Uterus (tissue), 4 donors: Measurements from ENCODE around the gene FIBP. TPM values are rescaled to one million over a fixed set of nuclear protein-coding genes. Genes with fewer than 3 reads are reported as not detected.

Experiments used
- DNase-seq, 2 donors: peaks; one replicate each; pipeline ENCODE4 v3.0.0-alpha.2; 2019 to 2020
- H3K27ac ChIP-seq, 2 donors: fragments of 200-600 bp; sonication (generic); 1 replicate in 1 of 2; 2 replicates in 1 of 2; pipeline ENCODE4 v1.5.1; 2016 to 2018
- H3K27me3 ChIP-seq, 2 donors: fragments of 200-600 bp; sonication (generic); one replicate each; pipeline ENCODE4 v1.5.1; 2018 to 2019; ENCODE audit warnings: control low read depth in 1 of 2
- H3K36me3 ChIP-seq, 2 donors: fragments of 200-600 bp; sonication (generic); one replicate each; pipeline ENCODE4 v1.5.1; 2019; ENCODE audit warnings: control low read depth in 1 of 2
- H3K4me1 ChIP-seq, 2 donors: fragments of 200-600 bp; sonication (generic); one replicate each; pipeline ENCODE4 v1.5.1; 2018 to 2019; ENCODE audit warnings: control low read depth in 1 of 2
- H3K4me3 ChIP-seq, 2 donors: fragments of 200-600 bp; sonication (generic); 1 replicate in 1 of 2; 2 replicates in 1 of 2; pipeline ENCODE4 v1.5.1; 2018 to 2019; ENCODE audit warnings: mild to moderate bottlenecking in 1 of 2
- H3K9me3 ChIP-seq, 2 donors: fragments of 200-600 bp; sonication (generic); one replicate each; pipeline ENCODE4 v1.5.1; 2019; ENCODE audit warnings: control low read depth in 1 of 2
- CTCF ChIP-seq, 4 experiments: fragments of 200-600 bp in 2 of 4; fragments of 450-650 bp in 2 of 4; sonication (generic) in 2 of 4; IDR thresholded peaks; one replicate each; pipeline ENCODE4 v1.5.1; 2016 to 2019; ENCODE audit warnings: antibody characterized with exemption in 4 of 4, mild to moderate bottlenecking in 2 of 4, moderate library complexity in 1 of 4
- POLR2A ChIP-seq, 2 donors: fragments of 450-650 bp; IDR thresholded peaks; one replicate each; pipeline ENCODE4 v1.6.1; 2016; ENCODE audit warnings: antibody characterized with exemption in 2 of 2, mild to moderate bottlenecking in 1 of 2, moderate library complexity in 1 of 2
- intact Hi-C: fragments of 100-400 bp; cut with DNase I; formaldehyde crosslinking; loops from one replicate; pipeline ENCODE4 v1.15.1; 2023; ENCODE audit warnings: low total_unique reads
- total RNA-seq, 4 donors: library from RNA; depleted of rRNA in 3 of 4; stranded (reverse); fragments of >200 nt in 3 of 4; gene quantifications; one replicate each; pipeline versions ENCODE4 v1.1.0 to v1.2.4, GENCODE V29; 2014 to 2023
- donor health status: DM: yes; HTN: yes; CAD: no.

Gene FIBP
- total RNA-seq, 4 donors from 2014 or later = 39.7 to 239 (median 52.2) TPM

- TF ChIP-seq POLR2A (IDR thresholded peaks at IDR 0.05) (no peak), CTCF (IDR thresholded peaks at IDR 0.05) (no peak)
- no peaks in the 10 kb centered on the region for H3K9me3 ChIP-seq
- H3K4me3 ChIP-seq = peak overlapping the region; percentile 18 to 38
- no peaks in the 10 kb centered on the region for H3K36me3 ChIP-seq
- DNase-seq = peak in 1 of 2 donors; percentile 50
- intact Hi-C loops = no loop called here
- H3K27ac ChIP-seq = peak overlapping the region in 1 of 2 donors; percentile 36
- H3K27me3 ChIP-seq = peaks cover 0 to 17% of the 10 kb centered on the region in 2 donors
- H3K4me1 ChIP-seq = peaks cover 5 to 7% of the 10 kb centered on the region in 2 donors
These were observed 11.3 kb upstream of the FIBP start for GRCh38 chr11:65899356-65900124.

- Histone ChIP-seq H3K36me3 (no peaks in the 10 kb centered on the region), H3K27ac (no peak overlapping the region), H3K9me3 (no peaks in the 10 kb centered on the region), H3K27me3 (peaks cover 0 to 17% of the 10 kb centered on the region in 2 donors), H3K4me1 (peaks cover 5 to 7% of the 10 kb centered on the region in 2 donors), H3K4me3 (peak overlapping the region; percentile 18 to 38)
- intact Hi-C loops = no loop called here
- TF ChIP-seq POLR2A (IDR thresholded peaks at IDR 0.05) (no peak), CTCF (IDR thresholded peaks at IDR 0.05) (no peak)
- DNase-seq = peak in 1 of 2 donors; percentile 58
These were observed 10.5 kb upstream of the FIBP start for GRCh38 chr11:65898656-65899355.

GRCh38 chr11:65897020-65897471 lies 8.8 kb upstream of the FIBP start:
- Histone ChIP-seq H3K27ac (no peak overlapping the region), H3K4me1 (peaks cover 7 to 16% of the 10 kb centered on the region in 2 donors), H3K27me3 (peaks cover 0 to 17% of the 10 kb centered on the region in 2 donors), H3K4me3 (no peak overlapping the region), H3K9me3 (no peaks in the 10 kb centered on the region), H3K36me3 (no peaks in the 10 kb centered on the region)
- TF ChIP-seq POLR2A (IDR thresholded peaks at IDR 0.05) (no peak), CTCF (IDR thresholded peaks at IDR 0.05) (no peak)
- no peak for DNase-seq
- intact Hi-C loops = no loop called here

DNA sequence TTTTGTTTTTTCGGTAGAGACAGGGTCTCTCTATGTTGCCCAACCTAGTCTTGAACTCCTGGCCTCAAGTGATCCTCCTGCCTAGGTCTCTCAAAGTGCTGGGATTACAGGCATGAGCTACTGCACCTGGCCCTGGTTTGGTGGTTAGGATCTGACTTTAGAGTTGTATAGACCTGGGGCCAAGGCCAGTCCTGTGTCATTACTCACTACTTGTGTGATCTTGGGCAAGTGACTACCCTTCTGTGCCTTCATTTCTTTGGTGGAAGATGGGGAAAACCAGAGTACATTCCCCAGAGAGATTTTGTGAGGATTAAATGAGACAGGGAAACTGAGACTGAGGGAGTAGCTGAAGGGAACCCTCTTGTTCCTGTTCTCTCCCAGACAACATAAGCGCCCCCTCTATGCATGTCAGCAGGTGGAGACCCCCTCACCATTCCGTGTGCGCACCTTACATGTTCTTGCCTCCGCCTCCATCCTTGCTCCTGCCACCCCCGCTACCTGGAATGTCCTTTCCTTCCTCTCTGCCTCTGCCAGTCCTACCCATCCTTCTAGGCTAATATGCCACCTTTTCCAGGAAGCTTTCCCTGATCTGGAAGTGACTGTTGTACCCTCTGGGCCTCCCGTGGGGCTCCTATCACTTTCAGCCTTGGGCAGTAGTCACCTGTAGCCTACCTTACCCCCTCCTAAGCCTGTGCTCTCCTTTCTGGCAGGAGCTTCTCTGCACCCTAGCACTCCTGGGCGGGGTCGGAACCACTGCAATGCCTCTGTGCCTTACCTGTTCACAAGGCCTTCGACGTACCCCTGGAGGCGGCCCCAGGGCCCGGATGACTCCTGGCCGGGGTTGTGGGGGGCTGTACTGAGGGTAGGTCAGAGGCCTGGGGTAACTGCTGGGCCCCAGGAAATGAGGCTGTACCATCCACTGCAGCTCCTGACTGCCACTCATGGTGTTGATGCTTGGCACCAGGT lies 8.0 kb upstream of the FIBP start:
- TF ChIP-seq POLR2A (IDR thresholded peaks at IDR 0.05) (no peak), CTCF (IDR thresholded peaks at IDR 0.05) (no peak)
- intact Hi-C loops = no loop called here
- no peak overlapping the region for H3K27ac ChIP-seq
- no peak overlapping the region for H3K4me3 ChIP-seq
- H3K27me3 ChIP-seq = peaks cover 0 to 17% of the 10 kb centered on the region in 2 donors
- H3K9me3 ChIP-seq = no peaks in the 10 kb centered on the region
- DNase-seq = peak in 1 of 2 donors; percentile 16
- H3K36me3 ChIP-seq = no peaks in the 10 kb centered on the region
- H3K4me1 ChIP-seq = peaks cover 7 to 17% of the 10 kb centered on the region in 2 donors
